A673 (cell line): ENCODE measurements around the gene KMT2D. TPM values are rescaled to one million over a fixed set of nuclear protein-coding genes. Genes with fewer than 3 reads are reported as not detected.

Experiments
- BruUV-seq: library from RNA; stranded (reverse); fragments of 400-500 nt; replicated peaks from 2 replicates; lab custom pipeline; 2021; lab: Mats Ljungman, UMichigan
- CTCF ChIA-PET: fragments of 300-600 bp; sonication (Branson Sonifier 250); formaldehyde crosslinking; loops from one replicate; lab custom pipeline; 2022; ENCODE audit warnings: antibody characterized with exemption; lab: Charles Lee
- POLR2A ChIA-PET: fragments of 300-600 bp; sonication (Branson Sonifier 250); formaldehyde crosslinking; loops from one replicate; lab custom pipeline; 2022; ENCODE audit warnings: antibody characterized with exemption; ENCODE audit not compliant: low non-redundant PET; lab: Charles Lee
- DNase-seq: peaks from one replicate; pipeline ENCODE4 v3.0.0-alpha.2; 2015; ENCODE audit warnings: low spot score
- H3K27ac ChIP-seq: fragments of 200-600 bp; sonication (generic); 2 replicates; pipeline ENCODE4 v1.5.1; 2016; ENCODE audit warnings: mixed run types, low read depth, mild to moderate bottlenecking, mixed read lengths, antibody characterized with exemption, low read length; ENCODE audit not compliant: poor library complexity, severe bottlenecking
- H3K27me3 ChIP-seq: fragments of 200-600 bp; sonication (generic); replicated peaks from 2 replicates; pipeline ENCODE4 v1.6.1; 2017; ENCODE audit warnings: mixed run types, low read depth, mild to moderate bottlenecking, mixed read lengths, antibody characterized with exemption, low read length; ENCODE audit not compliant: insufficient read depth, poor library complexity
- H3K36me3 ChIP-seq: fragments of 200-600 bp; sonication (generic); 2 replicates; pipeline ENCODE4 v1.6.1; 2016; ENCODE audit warnings: mixed run types, mild to moderate bottlenecking, mixed read lengths, antibody characterized with exemption, low read length; ENCODE audit not compliant: insufficient read depth, poor library complexity, severe bottlenecking
- H3K4me1 ChIP-seq: fragments of 200-600 bp; sonication (generic); 2 replicates; pipeline ENCODE4 v1.6.1; 2017; ENCODE audit warnings: mixed run types, mild to moderate bottlenecking, mixed read lengths, antibody characterized with exemption, low read length; ENCODE audit not compliant: insufficient read depth, poor library complexity, severe bottlenecking
- H3K4me3 ChIP-seq: fragments of 200-600 bp; sonication (generic); 2 replicates; pipeline ENCODE4 v1.5.1; 2016; ENCODE audit warnings: low read depth, mixed run types, mild to moderate bottlenecking, mixed read lengths, low read length; ENCODE audit not compliant: poor library complexity, severe bottlenecking
- H3K9me3 ChIP-seq: fragments of 200-600 bp; sonication (generic); 2 replicates; pipeline ENCODE4 v1.6.1; 2016; ENCODE audit warnings: mixed run types, low read depth, mild to moderate bottlenecking, mixed read lengths, antibody characterized with exemption, low read length; ENCODE audit not compliant: poor library complexity, severe bottlenecking
- CTCF ChIP-seq: fragments of 300-800, 200-600 bp; sonication (generic); conservative IDR thresholded peaks from 2 replicates; pipeline ENCODE4 v1.5.1; 2017; ENCODE audit warnings: low read depth, mild to moderate bottlenecking, antibody characterized with exemption, low read length, moderate library complexity, mixed read lengths
- EZH2 ChIP-seq: fragments of 200-600 bp; sonication (generic); IDR thresholded peaks from 2 replicates; pipeline ENCODE4 v1.6.1; 2017; ENCODE audit warnings: borderline replicate concordance, low read depth, mild to moderate bottlenecking, mixed read lengths, antibody characterized with exemption, low read length; ENCODE audit not compliant: poor library complexity, severe bottlenecking
- intact Hi-C: fragments of 100-400 bp; cut with micrococcal nuclease; formaldehyde crosslinking; loops from one replicate; pipeline ENCODE4 v1.10.0; 2022; ENCODE audit not compliant: unreplicated experiment
- total RNA-seq: library from RNA; stranded (reverse); gene quantifications from 2 replicates; pipeline ENCODE4 v1.2.3, GENCODE V29; 2021

KMT2D gene
- total RNA-seq, 1 experiment from 2014 or later = 138 TPM

GRCh38 chr12:49031573-49032161 lies 28.9 kb downstream of the KMT2D start:
- POLR2A ChIA-PET = no interaction called here
- TF ChIP-seq EZH2 (no peak), CTCF (no peak)
- H3K36me3 ChIP-seq = peaks cover 96% of the 10 kb centered on the region

GRCh38 chr12:49030714-49031572 lies 29.7 kb downstream of the KMT2D start:
- POLR2A ChIA-PET = no interaction called here
- intact Hi-C loops = no loop called here
- BruUV-seq = TSS peak; percentile 8
- Histone ChIP-seq H3K4me1 (no peaks in the 10 kb centered on the region), H3K27ac (peak overlapping the region; percentile 23), H3K36me3 (peaks cover 98% of the 10 kb centered on the region), H3K9me3 (no peaks in the 10 kb centered on the region), H3K4me3 (no peak overlapping the region), H3K27me3 (no peaks in the 10 kb centered on the region)
- no peak for TF ChIP-seq EZH2
- no peak for TF ChIP-seq CTCF
- no peak for DNase-seq
- CTCF ChIA-PET = no interaction called here

More at GRCh38 chr12:49031573-49032161, 28.9 kb downstream of the KMT2D start:
- CTCF ChIA-PET = no interaction called here
- Histone ChIP-seq H3K9me3 (no peaks in the 10 kb centered on the region), H3K27me3 (no peaks in the 10 kb centered on the region), H3K27ac (peak overlapping the region; percentile 23), H3K4me1 (no peaks in the 10 kb centered on the region), H3K4me3 (no peak overlapping the region)
- BruUV-seq = no TSS peak
- no peak for DNase-seq
- intact Hi-C loops = no loop called here

- no TSS peak for BruUV-seq
- POLR2A ChIA-PET = no interaction called here
Observed at GRCh38 chr12:49030119-49030518, 30.5 kb downstream of the KMT2D start.

More at GRCh38 chr12:49030119-49030518, 30.5 kb downstream of the KMT2D start:
- no peaks in the 10 kb centered on the region for H3K9me3 ChIP-seq
- CTCF ChIA-PET = interaction anchor here (0.7 kb wide), 1 partner anchor 63 kb away, joined by 3 read pairs; no protein-coding TSS in a partner anchor
- H3K27me3 ChIP-seq = no peaks in the 10 kb centered on the region
- no peak for TF ChIP-seq EZH2
- intact Hi-C loops = no loop called here
- H3K4me3 ChIP-seq = no peak overlapping the region
- H3K27ac ChIP-seq = no peak overlapping the region
- H3K36me3 ChIP-seq = peaks cover 100% of the 10 kb centered on the region
- H3K4me1 ChIP-seq = no peaks in the 10 kb centered on the region
- DNase-seq = no peak
